Activated T-helper 1 cell treated with anti-CD3 and anti-CD28 coated beads, Interleukin-12 subunit alpha, Interleukin-12 subunit beta, Interleukin-2, Interleukin-4 antibody, amounts not matched to agents 30 ng/mL and 10 ng/mL and 1 ng/mL, durations not matched to agents 14 hours and 24 hours and 36 hours (primary cell): ENCODE results near the gene USP40. TPM values are rescaled to one million over a fixed set of nuclear protein-coding genes. Genes with fewer than 3 reads are reported as not detected.
"Not testable (repeated sequence)": the region's sequence is repeated elsewhere in the genome, so short reads cannot be mapped to it uniquely, and the experiment has no call there.

Experiments used
- DNase-seq: peaks from one replicate; pipeline ENCODE4 v3.0.0; 2021; ENCODE audit warnings: low spot score
- H3K27ac Mint-ChIP-seq: one replicate; pipeline ENCODE4 v1.8.0; 2021; ENCODE audit warnings: mild to moderate bottlenecking, mixed read lengths
- H3K27me3 Mint-ChIP-seq: one replicate; pipeline ENCODE4 v1.8.0; 2022; ENCODE audit warnings: mild to moderate bottlenecking, moderate library complexity, mixed read lengths; ENCODE audit not compliant: insufficient read depth
- H3K36me3 Mint-ChIP-seq: one replicate; pipeline ENCODE4 v1.8.0; 2021; ENCODE audit warnings: low read depth, mixed read lengths
- H3K4me1 Mint-ChIP-seq: one replicate; pipeline ENCODE4 v1.8.0; 2021; ENCODE audit warnings: low read depth, mixed read lengths
- H3K4me3 Mint-ChIP-seq: one replicate; pipeline ENCODE4 v1.8.0; 2021; ENCODE audit warnings: mild to moderate bottlenecking, moderate library complexity, mixed read lengths
- H3K9me3 Mint-ChIP-seq: one replicate; pipeline ENCODE4 v1.8.0; 2021; ENCODE audit warnings: mixed read lengths
- intact Hi-C: fragments of 100-400 bp; cut with micrococcal nuclease; formaldehyde crosslinking; loops from one replicate; pipeline ENCODE4 v1.15.1; 2024
- total RNA-seq: library from RNA; stranded (reverse); gene quantifications from 2 replicates; pipeline ENCODE4 v1.2.3, GENCODE V29; 2022

Gene USP40
- 10.1 and 11.2 TPM in 2 replicates for total RNA-seq

GRCh38 chr2:233566141-233566956 is at the start of gene USP40:
USP40 (minus strand) TSS chr2:233566782; CDS start chr2:233565554, 1,228 bp downstream.
- Mint-ChIP-seq H3K27ac (peak within 1 kb of the TSS; percentile 93), H3K27me3 (peaks cover 20% of the 10 kb centered on the region), H3K36me3 (no peaks in the 10 kb centered on the region), H3K4me1 (peaks cover 19% of the 10 kb centered on the region), H3K9me3 (no peaks in the 10 kb centered on the region), H3K4me3 (peak within 1 kb of the TSS; percentile 94)
- intact Hi-C loops: loop anchor here (5.0 to 10.0 kb wide), 2 partner anchors 291 to 302 kb away; no protein-coding TSS in a partner anchor
- DNase-seq: peak; percentile 37

GRCh38 chr2:233611284-233611683 is 44.7 kb upstream of the USP40 start:
- peaks cover 4% of the 10 kb centered on the region for H3K27me3 Mint-ChIP-seq
- intact Hi-C loops: no loop called here

DNA sequence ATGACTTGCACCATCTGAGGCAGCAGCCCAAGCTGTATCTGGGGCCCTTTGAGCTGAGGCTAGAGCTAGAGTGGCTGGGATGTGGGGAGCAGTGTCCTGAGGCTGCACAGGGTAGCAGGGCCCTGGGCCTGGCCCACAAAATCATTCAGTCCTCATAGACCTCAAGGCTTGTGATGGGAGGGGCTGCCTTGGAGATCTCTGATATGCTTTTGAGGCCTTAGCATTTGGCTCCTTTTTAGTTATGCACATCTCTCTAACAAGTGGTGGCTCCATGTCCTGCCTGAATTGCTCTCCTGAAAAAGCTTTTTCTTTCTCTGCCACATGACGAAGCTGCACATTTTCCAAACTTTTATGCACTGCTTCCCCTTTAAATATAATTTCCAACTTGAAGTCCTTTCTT is 39.1 kb upstream of the USP40 start:
- DNase-seq: no peak
- Mint-ChIP-seq H3K9me3 (peaks cover 3% of the 10 kb centered on the region), H3K4me1 (no peaks in the 10 kb centered on the region), H3K27me3 (peaks cover 10% of the 10 kb centered on the region), H3K36me3 (no peaks in the 10 kb centered on the region), H3K4me3 (no peak overlapping the region), H3K27ac (no peak overlapping the region)
- intact Hi-C loops: no loop called here

More at GRCh38 chr2:233611284-233611683, 44.7 kb upstream of the USP40 start:
- Mint-ChIP-seq H3K9me3 (peaks cover 18% of the 10 kb centered on the region), H3K4me1 (no peaks in the 10 kb centered on the region), H3K36me3 (no peaks in the 10 kb centered on the region), H3K27ac (no peak overlapping the region), H3K4me3 (no peak overlapping the region)
- DNase-seq: no peak

- H3K36me3 Mint-ChIP-seq: no peaks in the 10 kb centered on the region
- intact Hi-C loops: no loop called here
- no peaks in the 10 kb centered on the region for H3K9me3 Mint-ChIP-seq
- H3K4me1 Mint-ChIP-seq: no peaks in the 10 kb centered on the region
- H3K27me3 Mint-ChIP-seq: peaks cover 10% of the 10 kb centered on the region
- no peak for DNase-seq
- no peak overlapping the region for H3K27ac Mint-ChIP-seq
- H3K4me3 Mint-ChIP-seq: no peak overlapping the region
Observed at GRCh38 chr2:233604826-233605225, 38.2 kb upstream of the USP40 start.

DNA sequence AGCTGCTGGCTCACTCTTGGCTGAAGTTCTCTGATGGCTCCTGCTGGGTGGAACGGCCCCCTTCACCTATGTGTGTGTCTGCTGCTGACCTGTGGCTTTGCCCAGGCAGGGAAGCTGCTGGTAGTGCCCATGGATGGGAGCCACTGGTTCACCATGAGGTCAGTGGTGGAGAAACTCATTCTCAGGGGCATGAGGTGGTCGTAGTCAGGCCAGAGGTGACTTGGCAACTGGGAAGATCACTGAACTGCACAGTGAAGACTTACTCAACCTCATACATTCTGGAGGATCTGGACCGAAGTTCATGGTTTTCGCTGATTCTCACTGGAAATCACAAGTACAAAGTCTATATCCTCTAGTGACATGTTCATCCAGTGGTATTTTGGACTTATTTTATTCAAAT is 36.9 kb upstream of the USP40 start:
- no peak overlapping the region for H3K27ac Mint-ChIP-seq
- H3K4me3 Mint-ChIP-seq: no peak overlapping the region
- intact Hi-C loops: no loop called here
- H3K4me1 Mint-ChIP-seq: no peaks in the 10 kb centered on the region
- no peak for DNase-seq
- peaks cover 13% of the 10 kb centered on the region for H3K27me3 Mint-ChIP-seq
- H3K36me3 Mint-ChIP-seq: no peaks in the 10 kb centered on the region
- no peaks in the 10 kb centered on the region for H3K9me3 Mint-ChIP-seq

- H3K9me3 Mint-ChIP-seq: no peaks in the 10 kb centered on the region
- H3K27me3 Mint-ChIP-seq: peaks cover 13% of the 10 kb centered on the region
- DNase-seq: no peak
- H3K4me1 Mint-ChIP-seq: no peaks in the 10 kb centered on the region
- H3K4me3 Mint-ChIP-seq: no peak overlapping the region
- H3K36me3 Mint-ChIP-seq: no peaks in the 10 kb centered on the region
- intact Hi-C loops: no loop called here
- no peak overlapping the region for H3K27ac Mint-ChIP-seq
Observed at GRCh38 chr2:233602076-233602475, 35.5 kb upstream of the USP40 start.

- no peak overlapping the region for H3K4me3 Mint-ChIP-seq
- no peak overlapping the region for H3K27ac Mint-ChIP-seq
- DNase-seq: no peak
- H3K9me3 Mint-ChIP-seq: no peaks in the 10 kb centered on the region
- H3K4me1 Mint-ChIP-seq: no peaks in the 10 kb centered on the region
- no peaks in the 10 kb centered on the region for H3K36me3 Mint-ChIP-seq
- intact Hi-C loops: no loop called here
- peaks cover 14% of the 10 kb centered on the region for H3K27me3 Mint-ChIP-seq
Observed at GRCh38 chr2:233600386-233600785, 33.8 kb upstream of the USP40 start.

DNA sequence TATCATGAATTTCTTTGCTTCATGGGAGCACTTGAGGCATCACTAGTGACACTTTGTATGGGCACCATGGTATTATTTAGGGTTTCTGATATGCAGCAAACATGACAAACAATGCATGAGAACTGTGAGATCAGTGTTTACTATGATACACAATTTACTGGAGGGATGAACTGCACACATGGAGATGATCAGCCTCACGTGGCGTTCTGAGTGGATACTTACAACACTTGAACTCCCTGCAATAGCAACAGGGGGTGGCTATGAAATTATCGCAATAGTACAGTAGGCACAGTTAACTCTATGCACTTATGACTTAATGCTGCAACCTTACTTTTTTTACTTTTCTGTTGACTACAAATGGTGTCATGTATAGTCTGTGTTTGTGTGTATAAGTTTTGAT is 32.4 kb upstream of the USP40 start:
- intact Hi-C loops: no loop called here
- no peaks in the 10 kb centered on the region for H3K9me3 Mint-ChIP-seq

DNA sequence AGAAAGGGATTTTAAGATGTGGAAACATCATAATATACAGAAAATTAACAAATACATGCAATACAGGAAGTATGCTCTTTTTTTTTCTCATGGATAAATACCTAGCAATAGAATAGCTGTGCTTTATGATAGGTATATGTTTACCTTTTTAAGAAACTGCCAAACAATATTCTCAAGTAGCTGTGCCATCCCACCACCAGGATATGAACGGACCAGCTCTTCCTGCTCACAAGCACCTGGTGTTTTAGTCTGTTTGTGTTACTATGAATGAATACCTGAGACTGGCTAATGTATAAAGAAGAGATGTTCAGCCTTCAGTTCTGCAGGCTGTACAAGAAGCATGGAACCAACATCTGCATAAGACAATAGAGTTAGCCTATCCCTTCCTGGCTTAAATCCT is 30.9 kb upstream of the USP40 start:
- intact Hi-C loops: no loop called here
- Mint-ChIP-seq H3K27me3 (peaks cover 16% of the 10 kb centered on the region), H3K27ac (no peak overlapping the region), H3K36me3 (no peaks in the 10 kb centered on the region), H3K9me3 (no peaks in the 10 kb centered on the region), H3K4me3 (no peak overlapping the region), H3K4me1 (no peaks in the 10 kb centered on the region)
- no peak for DNase-seq

More for the DNA sequence above, 32.4 kb upstream of the USP40 start:
- H3K4me3 Mint-ChIP-seq: no peak overlapping the region
- H3K27me3 Mint-ChIP-seq: peaks cover 15% of the 10 kb centered on the region
- H3K27ac Mint-ChIP-seq: no peak overlapping the region
- no peaks in the 10 kb centered on the region for H3K4me1 Mint-ChIP-seq
- no peak for DNase-seq
- H3K36me3 Mint-ChIP-seq: no peaks in the 10 kb centered on the region

- H3K36me3 Mint-ChIP-seq: no peaks in the 10 kb centered on the region
- no peaks in the 10 kb centered on the region for H3K4me1 Mint-ChIP-seq
- intact Hi-C loops: no loop called here
- no peak overlapping the region for H3K27ac Mint-ChIP-seq
- DNase-seq: no peak
- H3K4me3 Mint-ChIP-seq: no peak overlapping the region
- H3K9me3 Mint-ChIP-seq: no peaks in the 10 kb centered on the region
- peaks cover 5% of the 10 kb centered on the region for H3K27me3 Mint-ChIP-seq
Observed at GRCh38 chr2:233593201-233593600, 26.6 kb upstream of the USP40 start.

GRCh38 chr2:233592706-233593105 is 26.1 kb upstream of the USP40 start:
- H3K27me3 Mint-ChIP-seq, H3K4me1 Mint-ChIP-seq, H3K9me3 Mint-ChIP-seq, DNase-seq, H3K4me3 Mint-ChIP-seq, intact Hi-C loops, H3K36me3 Mint-ChIP-seq, H3K27ac Mint-ChIP-seq: not testable (repeated sequence)

GRCh38 chr2:233588400-233588799 is 21.8 kb upstream of the USP40 start:
- H3K36me3 Mint-ChIP-seq: no peaks in the 10 kb centered on the region
- intact Hi-C loops: no loop called here
- H3K9me3 Mint-ChIP-seq: no peaks in the 10 kb centered on the region
- H3K27me3 Mint-ChIP-seq: peaks cover 7% of the 10 kb centered on the region
- H3K4me1 Mint-ChIP-seq: no peaks in the 10 kb centered on the region
- no peak for DNase-seq
- H3K27ac Mint-ChIP-seq: no peak overlapping the region
- no peak overlapping the region for H3K4me3 Mint-ChIP-seq

DNA sequence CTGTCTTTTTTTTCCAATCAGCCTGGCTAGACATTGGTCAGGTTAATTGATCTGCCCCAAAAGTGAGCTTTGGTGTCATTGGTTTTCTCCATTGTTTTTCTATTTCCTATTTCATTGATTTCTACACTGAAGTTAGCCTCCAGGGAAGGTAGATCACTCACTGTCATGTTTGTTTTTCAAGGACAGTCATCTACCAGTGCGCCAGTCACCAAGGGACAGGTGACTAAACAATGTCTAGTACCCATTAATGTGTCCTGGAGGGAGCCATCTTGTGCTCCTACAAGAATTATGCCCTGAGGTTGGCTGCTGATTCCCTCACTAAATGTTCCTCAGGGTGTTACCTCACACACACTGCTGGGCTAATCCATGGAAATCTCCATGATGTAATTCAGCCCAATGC is 17.6 kb upstream of the USP40 start:
- Mint-ChIP-seq H3K9me3 (no peaks in the 10 kb centered on the region), H3K4me3 (no peak overlapping the region), H3K27me3 (peaks cover 7% of the 10 kb centered on the region), H3K4me1 (no peaks in the 10 kb centered on the region), H3K36me3 (no peaks in the 10 kb centered on the region), H3K27ac (no peak overlapping the region)
- DNase-seq: no peak
- intact Hi-C loops: no loop called here
